B cell (primary cell): ENCODE data around the gene CABP2. TPM values are rescaled to one million over a fixed set of nuclear protein-coding genes. Genes with fewer than 3 reads are reported as not detected.
"Not testable (repeated sequence)": the region's sequence is repeated elsewhere in the genome, so short reads cannot be mapped to it uniquely, and the experiment has no call there.

Source experiments
- ATAC-seq: fragments of 200-7000 bp; cut with Tn5 transposase; one replicate; pipeline ENCODE4 v1.10.0; 2021; ENCODE audit warnings: low read depth, mild to moderate bottlenecking, moderate number of reproducible peaks, moderate library complexity
- CTCF ChIA-PET: fragments of 350-600 bp; sonication (Branson Sonifier 250); formaldehyde crosslinking; loops from one replicate; lab custom pipeline; 2021; ENCODE audit warnings: antibody characterized with exemption, inconsistent platforms; lab: Charles Lee
- POLR2A ChIA-PET: fragments of 350-600 bp; sonication (Branson Sonifier 250); formaldehyde crosslinking; loops from one replicate; lab custom pipeline; 2021; ENCODE audit warnings: antibody characterized with exemption; lab: Charles Lee
- DNase-seq: peaks from one replicate; pipeline ENCODE4 v3.0.0; 2013
- H2AFZ ChIP-seq: 2 replicates; pipeline ENCODE4 v1.6.1; 2012; ENCODE audit warnings: mild to moderate bottlenecking, low read depth, low read length; ENCODE audit not compliant: insufficient read depth, poor library complexity, severe bottlenecking
- H3K27ac ChIP-seq, 2 donors: 1 replicate in 1 of 2; 2 replicates in 1 of 2; pipeline ENCODE4 v1.5.1; 2012 to 2013; ENCODE audit warnings: low read length in 2 of 2, mild to moderate bottlenecking in 2 of 2, moderate library complexity in 1 of 2
- H3K27me3 ChIP-seq, 4 experiments: fragments of 200-600 bp in 1 of 4; sonication (generic) in 1 of 4; replicated peaks in 1 of 4; 1 replicate in 2 of 4; 2 replicates in 2 of 4; pipeline versions ENCODE4 v1.6.1 to v1.7.0; 2013 to 2016; ENCODE audit warnings: low read length in 3 of 4, mild to moderate bottlenecking in 2 of 4, mixed read lengths in 1 of 4, moderate library complexity in 1 of 4; ENCODE audit not compliant: insufficient read depth in 4 of 4, control insufficient read depth in 3 of 4; ENCODE audit errors: control extremely low read depth in 1 of 4
- H3K36me3 ChIP-seq, 2 experiments: replicated peaks in 1 of 2; 1 replicate in 1 of 2; 2 replicates in 1 of 2; pipeline versions ENCODE4 v1.6.1 to v1.7.1; 2013; ENCODE audit warnings: low read length in 1 of 2; ENCODE audit not compliant: insufficient read depth in 2 of 2, control insufficient read depth in 1 of 2; ENCODE audit errors: control extremely low read depth in 1 of 2, extremely low read depth in 1 of 2
- H3K4me1 ChIP-seq, 2 donors: fragments of 200-600 bp in 1 of 2; sonication (generic) in 1 of 2; 1 replicate in 1 of 2; 2 replicates in 1 of 2; pipeline versions ENCODE4 v1.5.1 to v1.6.1; 2013 to 2017; ENCODE audit warnings: low read length in 2 of 2; ENCODE audit not compliant: control insufficient read depth in 2 of 2, insufficient read depth in 2 of 2
- H3K4me2 ChIP-seq: replicated peaks from 2 replicates; pipeline ENCODE3; 2012; ENCODE audit warnings: mild to moderate bottlenecking, low read depth, low read length; ENCODE audit not compliant: poor library complexity, severe bottlenecking
- H3K4me3 ChIP-seq, 5 experiments: fragments of 200-600 bp in 1 of 5; sonication (generic) in 1 of 5; 1 replicate in 3 of 5; 2 replicates in 2 of 5; pipeline versions ENCODE4 v1.5.1 to v1.7.0; 2011 to 2016; ENCODE audit warnings: low read length in 4 of 5, mild to moderate bottlenecking in 4 of 5, low read depth in 2 of 5, control low read depth in 1 of 5, moderate library complexity in 1 of 5; ENCODE audit not compliant: insufficient read depth in 1 of 5; ENCODE audit errors: control extremely low read depth in 1 of 5, extremely low read depth in 1 of 5
- H3K79me2 ChIP-seq: fragments of 200-600 bp; sonication (generic); one replicate; pipeline ENCODE4 v1.6.0; 2016; ENCODE audit warnings: low read length; ENCODE audit not compliant: control insufficient read depth, insufficient read depth
- H3K9ac ChIP-seq: fragments of 200-600 bp; sonication (generic); 2 replicates; pipeline ENCODE4 v1.6.1; 2017; ENCODE audit warnings: mild to moderate bottlenecking, low read length, moderate library complexity
- H3K9me3 ChIP-seq, 3 donors: one replicate each; pipeline versions ENCODE4 v1.6.1 to v1.7.1; 2013; ENCODE audit warnings: low read length in 2 of 3; ENCODE audit not compliant: control insufficient read depth in 2 of 3, insufficient read depth in 1 of 3; ENCODE audit errors: control extremely low read depth in 1 of 3
- H4K20me1 ChIP-seq: 2 replicates; pipeline ENCODE4 v1.6.0; 2012; ENCODE audit warnings: mild to moderate bottlenecking, low read length; ENCODE audit not compliant: insufficient read depth, control insufficient read depth, poor library complexity, severe bottlenecking
- H3K27ac Mint-ChIP-seq: one replicate; pipeline ENCODE4 v1.8.0; 2021; ENCODE audit warnings: mixed read lengths
- H3K27me3 Mint-ChIP-seq: one replicate; pipeline ENCODE4 v1.8.0; 2021; ENCODE audit warnings: mixed read lengths
- H3K4me1 Mint-ChIP-seq: one replicate; pipeline ENCODE4 v1.8.0; 2021; ENCODE audit warnings: mixed read lengths
- H3K4me3 Mint-ChIP-seq: one replicate; pipeline ENCODE4 v1.8.0; 2021; ENCODE audit warnings: mixed read lengths
- H3K9me3 Mint-ChIP-seq: one replicate; pipeline ENCODE4 v1.8.0; 2022; ENCODE audit warnings: mixed read lengths; ENCODE audit not compliant: insufficient read depth
- CTCF ChIP-seq: fragments of 200-600 bp; IDR thresholded peaks from one replicate; pipeline ENCODE4 v1.8.0; 2022; ENCODE audit warnings: antibody characterized with exemption, mild to moderate bottlenecking
- EZH2 ChIP-seq: IDR thresholded peaks from 2 replicates; pipeline ENCODE4 v1.6.1; 2012; ENCODE audit warnings: borderline replicate concordance, low read depth, mild to moderate bottlenecking, moderate library complexity, low read length; ENCODE audit not compliant: insufficient read depth, poor library complexity, severe bottlenecking
- WGBS: methylation state at CpG from one replicate; pipeline ENCODE4 v1.1.5; 2013; ENCODE audit warnings: missing lambda C conversion rate; ENCODE audit not compliant: insufficient coverage; 5-methylcytosine and 5-hydroxymethylcytosine counted together
- intact Hi-C: fragments of 100-400 bp; cut with micrococcal nuclease; formaldehyde crosslinking; loops from one replicate; pipeline ENCODE4 v1.10.0; 2022
- polyA plus RNA-seq: library from polyadenylated mRNA; depleted of rRNA; stranded (reverse); fragments of >200 nt; gene quantifications from 2 replicates; pipeline ENCODE4 v1.2.3, GENCODE V29; 2012
- total RNA-seq, 2 donors: library from RNA; stranded (reverse); fragments of 120-200 nt in 1 of 2; gene quantifications; 1 replicate in 1 of 2; 2 replicates in 1 of 2; pipeline versions ENCODE4 v1.2.3 to v1.2.4, GENCODE V29; 2013 to 2022

Gene CABP2
- total and polyA plus RNA-seq, 2 donors (not counting 1 experiment from before 2014, with no cell fraction given) = not detected

GRCh38 chr11:67482275-67482826 lies 40.9 kb downstream of the CABP2 start:
- Histone ChIP-seq H3K27me3 (no peaks in the 10 kb centered on the region), H3K4me1 (peaks cover 38 to 48% of the 10 kb centered on the region in 2 donors)
- DNase-seq = no peak

GRCh38 chr11:67477344-67478050 lies 45.7 kb downstream of the CABP2 start:
- H3K36me3 ChIP-seq, H3K79me2 ChIP-seq, intact Hi-C loops, H3K27ac ChIP-seq, H3K9ac ChIP-seq, H3K4me2 ChIP-seq, H3K4me1 Mint-ChIP-seq, H3K27ac Mint-ChIP-seq, H3K9me3 ChIP-seq, H3K4me1 ChIP-seq, H2AFZ ChIP-seq, H4K20me1 ChIP-seq, H3K27me3 Mint-ChIP-seq, H3K27me3 ChIP-seq, H3K9me3 Mint-ChIP-seq, ATAC-seq, H3K4me3 ChIP-seq, DNase-seq, H3K4me3 Mint-ChIP-seq: not testable (repeated sequence)
- CTCF ChIA-PET = interaction anchor here (1.5 kb wide), 1 partner anchor 127 kb away, joined by 4 read pairs; no protein-coding TSS in a partner anchor
- POLR2A ChIA-PET = interaction anchor here (1.6 kb wide), 1 partner anchor 9 kb away, joined by 3 read pairs; the partner anchor contains the start of gene TMEM134
- WGBS = 100% methylated on average over 1 of the region's 16 CpGs

More at GRCh38 chr11:67482275-67482826, 40.9 kb downstream of the CABP2 start:
- H3K27ac ChIP-seq = peak overlapping the region; percentile 75 to 79
- ChIA-PET POLR2A (interaction anchor here (0.8 to 4.9 kb wide), 12 partner anchors 9 to 194 kb away, joined by 3 to 53 read pairs (median 6); partner anchors contain the start of genes PITPNM1, POLD4, PPP1CA and PTPRCAP), CTCF (interaction anchor here (0.7 to 4.0 kb wide), 11 partner anchors 9 to 131 kb away, joined by 3 to 19 read pairs (median 4); partner anchors contain the start of genes PPP1CA, RAD9A and TBC1D10C)
- no peak for TF ChIP-seq EZH2
- no peak for TF ChIP-seq CTCF
- no peaks in the 10 kb centered on the region for H3K9me3 ChIP-seq
- 34% methylated on average over 9 of the region's 19 CpGs for WGBS
- Mint-ChIP-seq H3K4me1 (peaks cover 48% of the 10 kb centered on the region), H3K27me3 (no peaks in the 10 kb centered on the region), H3K27ac (peak overlapping the region; percentile 100), H3K9me3 (no peaks in the 10 kb centered on the region), H3K4me3 (peak overlapping the region; percentile 99)
- H4K20me1 ChIP-seq = peaks cover 28% of the 10 kb centered on the region
- H3K4me2 ChIP-seq = peak overlapping the region; percentile 89
- peak overlapping the region; percentile 71 for H3K9ac ChIP-seq
- peaks cover 0 to 10% of the 10 kb centered on the region in 2 experiments for H3K36me3 ChIP-seq
- H3K4me3 ChIP-seq = peak overlapping the region; percentile 56 to 99 (median 68)
- ATAC-seq = peak; percentile 7
- H3K79me2 ChIP-seq = peaks cover 35% of the 10 kb centered on the region
- intact Hi-C loops = loop anchor here (1.0 to 2.0 kb wide), 5 partner anchors 23 to 206 kb away; partner anchors contain the start of genes PITPNM1, PTPRCAP and RPS6KB2
- H2AFZ ChIP-seq = peak overlapping the region; percentile 83

- DNase-seq, H3K4me3 Mint-ChIP-seq, H3K4me2 ChIP-seq, H3K9me3 ChIP-seq, H3K9me3 Mint-ChIP-seq, H3K4me1 Mint-ChIP-seq, H4K20me1 ChIP-seq, H3K36me3 ChIP-seq, H3K4me3 ChIP-seq, ATAC-seq, H2AFZ ChIP-seq, H3K27ac ChIP-seq, H3K4me1 ChIP-seq, H3K27me3 ChIP-seq, H3K9ac ChIP-seq, H3K27me3 Mint-ChIP-seq, H3K79me2 ChIP-seq, intact Hi-C loops: not testable (repeated sequence)
- 92% methylated on average over 7 of the region's 10 CpGs for WGBS
- peak overlapping the region; percentile 15 for H3K27ac Mint-ChIP-seq
- ChIA-PET POLR2A (interaction anchor here (0.5 to 1.6 kb wide), 3 partner anchors 8 to 18 kb away, joined by 3 to 4 read pairs (median 3); partner anchors contain the start of gene TMEM134), CTCF (interaction anchor here (1.1 to 1.5 kb wide), 2 partner anchors 75 to 126 kb away, joined by 3 to 4 read pairs; partner anchors contain the start of gene PPP1CA)
Measured at GRCh38 chr11:67476692-67477091, 46.6 kb downstream of the CABP2 start.
